ENCODE results near the gene CSF2.

Gene CSF2

DNA sequence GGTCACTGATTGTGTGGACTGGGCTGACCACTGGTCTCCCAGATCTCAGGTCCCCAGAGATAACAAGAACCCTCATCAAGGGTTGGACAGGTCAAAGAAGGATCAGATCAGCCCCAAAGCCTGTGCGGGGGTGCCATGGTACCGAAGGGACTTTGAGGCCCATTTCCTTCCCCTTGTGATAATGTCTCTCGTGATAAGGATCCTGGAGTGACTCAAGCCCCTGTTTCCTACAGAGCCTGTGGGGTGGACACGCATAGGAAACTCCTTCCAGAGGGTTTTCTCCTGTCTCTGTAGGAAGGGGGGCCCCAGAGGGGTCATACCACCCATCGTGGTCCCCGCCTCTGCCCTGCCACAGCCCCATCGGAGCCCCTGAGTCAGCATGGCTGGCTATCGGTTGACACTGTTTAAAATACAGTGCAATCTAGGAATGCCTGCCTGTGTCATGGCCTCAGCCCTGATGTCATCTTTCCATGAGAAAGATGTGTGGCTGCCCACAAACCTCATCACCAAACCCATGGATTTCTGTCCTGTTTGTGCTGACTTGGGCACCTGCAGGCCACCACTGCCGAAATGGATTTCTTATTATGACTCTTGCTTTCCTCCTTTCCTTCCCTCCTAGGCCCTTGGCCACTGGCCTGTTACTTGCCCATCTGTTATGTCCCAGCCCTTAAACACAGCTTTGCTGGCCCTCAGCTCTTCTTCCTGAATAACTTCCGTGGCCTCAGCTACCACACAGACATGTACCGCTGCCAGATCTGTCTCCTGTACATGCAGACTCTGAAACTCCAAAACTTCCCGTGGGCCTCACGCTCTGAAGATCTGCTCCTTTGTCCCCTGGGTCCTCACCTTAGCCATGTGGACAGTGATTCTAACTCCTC lies 2.9 kb upstream of the CSF2 start:
- DNase-seq = peak; percentile 27

GRCh38 chr5:132071338-132071707 lies 2.3 kb upstream of the CSF2 start:
- DNase-seq = no peak

- no peak for DNase-seq
These were observed 1.5 kb upstream of the CSF2 start for GRCh38 chr5:132072070-132072469.

GRCh38 chr5:132072528-132072927 lies 1.1 kb upstream of the CSF2 start:
- no peak for DNase-seq

DNA sequence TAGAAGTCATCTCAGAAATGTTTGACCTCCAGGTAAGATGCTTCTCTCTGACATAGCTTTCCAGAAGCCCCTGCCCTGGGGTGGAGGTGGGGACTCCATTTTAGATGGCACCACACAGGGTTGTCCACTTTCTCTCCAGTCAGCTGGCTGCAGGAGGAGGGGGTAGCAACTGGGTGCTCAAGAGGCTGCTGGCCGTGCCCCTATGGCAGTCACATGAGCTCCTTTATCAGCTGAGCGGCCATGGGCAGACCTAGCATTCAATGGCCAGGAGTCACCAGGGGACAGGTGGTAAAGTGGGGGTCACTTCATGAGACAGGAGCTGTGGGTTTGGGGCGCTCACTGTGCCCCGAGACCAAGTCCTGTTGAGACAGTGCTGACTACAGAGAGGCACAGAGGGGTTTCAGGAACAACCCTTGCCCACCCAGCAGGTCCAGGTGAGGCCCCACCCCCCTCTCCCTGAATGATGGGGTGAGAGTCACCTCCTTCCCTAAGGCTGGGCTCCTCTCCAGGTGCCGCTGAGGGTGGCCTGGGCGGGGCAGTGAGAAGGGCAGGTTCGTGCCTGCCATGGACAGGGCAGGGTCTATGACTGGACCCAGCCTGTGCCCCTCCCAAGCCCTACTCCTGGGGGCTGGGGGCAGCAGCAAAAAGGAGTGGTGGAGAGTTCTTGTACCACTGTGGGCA lies 642 bp downstream of the CSF2 start:
- DNase-seq = no peak

DNA sequence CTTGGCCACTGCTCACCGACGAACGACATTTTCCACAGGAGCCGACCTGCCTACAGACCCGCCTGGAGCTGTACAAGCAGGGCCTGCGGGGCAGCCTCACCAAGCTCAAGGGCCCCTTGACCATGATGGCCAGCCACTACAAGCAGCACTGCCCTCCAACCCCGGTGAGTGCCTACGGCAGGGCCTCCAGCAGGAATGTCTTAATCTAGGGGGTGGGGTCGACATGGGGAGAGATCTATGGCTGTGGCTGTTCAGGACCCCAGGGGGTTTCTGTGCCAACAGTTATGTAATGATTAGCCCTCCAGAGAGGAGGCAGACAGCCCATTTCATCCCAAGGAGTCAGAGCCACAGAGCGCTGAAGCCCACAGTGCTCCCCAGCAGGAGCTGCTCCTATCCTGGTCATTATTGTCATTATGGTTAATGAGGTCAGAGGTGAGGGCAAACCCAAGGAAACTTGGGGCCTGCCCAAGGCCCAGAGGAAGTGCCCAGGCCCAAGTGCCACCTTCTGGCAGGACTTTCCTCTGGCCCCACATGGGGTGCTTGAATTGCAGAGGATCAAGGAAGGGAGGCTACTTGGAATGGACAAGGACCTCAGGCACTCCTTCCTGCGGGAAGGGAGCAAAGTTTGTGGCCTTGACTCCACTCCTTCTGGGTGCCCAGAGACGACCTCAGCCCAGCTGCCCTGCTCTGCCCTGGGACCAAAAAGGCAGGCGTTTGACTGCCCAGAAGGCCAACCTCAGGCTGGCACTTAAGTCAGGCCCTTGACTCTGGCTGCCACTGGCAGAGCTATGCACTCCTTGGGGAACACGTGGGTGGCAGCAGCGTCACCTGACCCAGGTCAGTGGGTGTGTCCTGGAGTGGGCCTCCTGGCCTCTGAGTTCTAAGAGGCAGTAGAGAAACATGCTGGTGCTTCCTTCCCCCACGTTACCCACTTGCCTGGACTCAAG lies 1.5 kb downstream of the CSF2 start:
- DNase-seq = no peak

DNA sequence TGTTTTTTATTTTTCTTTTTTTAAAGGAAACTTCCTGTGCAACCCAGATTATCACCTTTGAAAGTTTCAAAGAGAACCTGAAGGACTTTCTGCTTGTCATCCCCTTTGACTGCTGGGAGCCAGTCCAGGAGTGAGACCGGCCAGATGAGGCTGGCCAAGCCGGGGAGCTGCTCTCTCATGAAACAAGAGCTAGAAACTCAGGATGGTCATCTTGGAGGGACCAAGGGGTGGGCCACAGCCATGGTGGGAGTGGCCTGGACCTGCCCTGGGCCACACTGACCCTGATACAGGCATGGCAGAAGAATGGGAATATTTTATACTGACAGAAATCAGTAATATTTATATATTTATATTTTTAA lies 2.1 kb downstream of the CSF2 start:
- no peak for DNase-seq

DNA sequence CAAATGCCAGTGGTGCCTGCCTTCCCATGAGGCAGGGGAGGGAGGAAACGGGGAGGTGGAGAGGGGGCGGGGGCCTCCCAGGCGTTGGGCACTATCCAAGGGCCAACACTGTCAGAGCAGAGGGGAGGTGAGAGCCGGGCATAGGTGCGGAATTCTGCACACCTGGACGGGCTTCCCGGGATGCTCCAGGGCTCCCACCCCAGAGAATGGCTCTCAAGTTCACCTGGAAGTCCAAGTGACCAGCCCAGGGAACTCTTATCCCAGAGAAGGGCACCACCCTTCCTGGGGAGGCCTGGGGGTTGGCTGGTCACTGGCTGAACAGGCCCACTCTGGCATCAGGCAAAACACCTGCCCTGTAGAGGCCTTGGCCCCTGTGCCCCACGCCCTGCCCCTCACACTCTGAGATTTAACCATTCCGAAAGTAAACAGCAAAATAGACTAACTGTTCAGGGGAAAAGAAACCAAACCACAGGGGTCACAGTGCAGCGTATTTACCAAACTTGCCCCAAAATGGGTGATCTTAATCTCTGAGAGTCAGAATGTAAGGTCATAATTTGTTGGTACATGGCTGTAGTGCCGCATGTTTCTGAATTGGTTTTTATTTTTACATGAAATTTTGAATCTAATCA lies 2.7 kb downstream of the CSF2 start:
- DNase-seq = no peak

- no peak for DNase-seq
These were observed 3.4 kb downstream of the CSF2 start for GRCh38 chr5:132076983-132077382.

GRCh38 chr5:132079081-132079480 lies 5.5 kb downstream of the CSF2 start:
- no peak for DNase-seq

GRCh38 chr5:132079619-132080018 lies 6.0 kb downstream of the CSF2 start:
- DNase-seq = no peak

DNA sequence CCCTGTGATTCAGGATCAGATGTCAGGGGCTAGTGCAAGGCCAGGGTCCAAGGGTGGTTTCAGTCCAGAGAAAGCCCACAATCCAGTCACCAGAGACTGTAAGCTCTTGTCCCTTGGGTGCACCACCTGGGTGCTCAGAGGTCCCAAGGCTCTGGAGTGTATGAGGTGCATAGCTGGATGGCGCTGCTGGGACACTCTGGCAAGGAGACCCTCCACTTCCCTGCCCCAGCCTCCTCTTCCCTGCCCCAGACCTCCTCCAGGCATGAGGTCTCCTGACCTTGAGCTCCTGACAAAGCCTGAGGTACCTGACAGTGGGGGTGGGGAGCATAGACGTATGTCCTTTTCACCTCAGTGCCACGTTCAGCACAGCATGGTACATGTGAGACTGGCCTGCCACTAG lies 7.0 kb downstream of the CSF2 start:
- no peak for DNase-seq

DNA sequence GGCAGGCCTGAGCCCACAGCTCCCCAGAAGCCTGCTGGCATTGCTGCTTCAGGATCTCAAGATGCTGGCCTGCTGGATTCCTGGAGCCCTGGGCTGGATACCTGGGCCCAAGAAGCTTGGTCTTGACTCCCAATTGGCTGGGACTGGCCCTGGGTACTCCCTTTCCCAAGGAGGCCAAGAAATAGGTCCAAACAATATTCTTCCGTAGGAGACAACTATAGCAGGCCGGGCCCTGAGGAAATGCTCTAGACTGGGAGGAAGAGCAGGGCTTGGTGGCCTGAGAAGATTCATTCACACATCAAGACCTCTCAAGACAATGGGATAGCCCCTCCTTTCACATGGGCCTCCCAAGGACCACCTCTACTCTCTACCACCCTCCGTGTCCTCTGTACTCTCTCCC lies 7.9 kb downstream of the CSF2 start:
- no peak for DNase-seq

DNA sequence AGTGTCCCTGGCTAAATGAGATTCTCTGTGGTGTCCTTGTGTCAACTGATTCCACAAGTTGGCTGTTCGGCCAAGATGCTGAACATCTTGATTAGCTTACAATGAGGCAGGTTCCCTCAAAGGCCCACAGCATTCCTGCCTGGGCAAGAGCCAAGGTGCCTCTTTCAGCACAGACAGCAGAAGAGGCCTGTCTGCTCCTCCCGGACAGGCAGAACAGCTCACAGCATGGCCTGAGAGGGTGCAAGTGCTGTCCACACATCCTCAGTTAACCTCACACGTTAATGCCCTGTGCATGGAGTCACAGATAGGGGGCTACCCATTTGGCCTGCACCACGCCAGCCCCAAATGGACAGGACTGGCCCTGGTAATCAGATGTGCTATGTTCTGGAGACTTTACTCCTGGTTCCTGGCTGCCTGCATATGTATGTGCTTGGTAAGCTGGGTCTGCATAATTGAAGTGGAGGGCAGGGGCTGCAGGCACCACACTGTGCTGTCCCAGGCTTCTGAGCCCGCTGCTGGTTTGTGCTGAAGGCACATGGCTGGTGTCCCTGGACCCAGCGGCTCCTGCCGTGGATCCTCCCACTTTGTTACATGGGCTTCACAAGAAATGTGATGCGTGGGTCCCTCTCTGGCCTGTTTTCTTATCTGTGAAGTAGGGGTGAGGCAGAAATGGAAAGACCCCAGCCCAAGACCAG lies 8.9 kb downstream of the CSF2 start:
- DNase-seq = no peak

- no peak for DNase-seq
These were observed 9.6 kb downstream of the CSF2 start for GRCh38 chr5:132083071-132083678.

DNA sequence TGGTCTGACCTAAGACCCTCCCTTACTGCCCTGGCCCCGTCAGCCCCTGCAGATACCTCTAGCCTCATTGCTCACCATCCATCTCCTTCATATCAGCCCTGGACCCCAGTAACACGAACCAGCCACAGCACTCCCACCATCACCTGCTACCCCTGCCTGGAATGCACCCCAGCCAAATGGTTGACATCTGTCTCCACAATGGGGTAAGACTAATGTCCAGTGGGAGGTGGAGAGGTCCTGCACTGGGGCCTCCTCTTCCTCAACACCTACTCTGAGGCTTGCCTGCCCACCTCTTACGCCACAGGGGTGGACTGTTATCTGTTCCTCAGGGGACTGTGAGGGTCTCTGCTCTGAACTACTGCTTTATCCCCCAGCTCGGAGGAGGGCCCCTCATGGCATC lies 12.1 kb downstream of the CSF2 start:
- DNase-seq = no peak

DNA sequence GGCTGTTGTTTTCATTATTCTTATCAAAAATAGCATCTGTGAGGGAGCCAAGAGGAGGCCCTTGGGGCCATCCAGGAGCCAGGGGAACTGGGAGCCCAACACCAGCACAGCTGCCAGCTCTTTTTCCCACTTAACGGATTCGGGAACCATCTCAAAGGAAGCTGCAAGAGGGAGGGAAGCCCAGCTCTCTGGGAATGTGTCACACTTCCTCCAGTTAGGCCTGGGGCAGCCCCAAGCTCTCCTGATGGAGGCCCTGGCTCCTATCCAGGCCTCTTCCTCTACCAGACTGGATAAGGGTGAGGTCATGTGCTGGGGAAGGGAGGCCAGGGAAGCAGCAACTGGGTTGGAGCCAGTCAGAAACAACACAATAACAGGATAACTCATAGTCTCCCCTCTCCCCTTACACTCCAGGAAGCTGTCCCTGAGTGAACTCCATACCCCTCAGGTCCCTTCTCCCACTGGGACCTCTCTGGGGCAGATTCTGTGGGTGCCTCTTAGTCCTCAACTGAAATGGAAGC lies 12.7 kb downstream of the CSF2 start:
- DNase-seq = peak; percentile 96

- DNase-seq = no peak
These were observed 13.6 kb downstream of the CSF2 start for GRCh38 chr5:132087176-132087575.

DNA sequence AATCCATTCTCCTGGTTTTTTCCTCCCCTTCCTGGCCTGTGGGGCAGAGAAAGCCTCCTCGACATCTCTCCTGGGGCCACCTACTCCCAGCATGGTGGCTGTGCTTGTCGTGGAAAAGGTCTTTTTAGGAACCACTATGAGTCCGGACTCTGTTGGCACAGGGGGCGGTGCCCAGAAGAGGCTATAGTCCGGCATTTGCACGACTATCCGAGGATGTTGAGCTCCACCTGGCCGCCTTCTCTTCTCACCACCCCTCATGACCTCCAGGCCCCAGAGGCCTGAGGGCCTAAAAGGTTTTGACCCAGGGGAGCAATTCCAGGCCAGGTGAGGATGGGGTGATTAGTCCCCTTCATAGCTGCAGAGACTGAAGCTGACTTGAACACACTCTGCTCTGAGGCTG lies 14.1 kb downstream of the CSF2 start:
- no peak for DNase-seq

GRCh38 chr5:132089363-132089762 lies 15.8 kb downstream of the CSF2 start:
- DNase-seq = no peak

DNA sequence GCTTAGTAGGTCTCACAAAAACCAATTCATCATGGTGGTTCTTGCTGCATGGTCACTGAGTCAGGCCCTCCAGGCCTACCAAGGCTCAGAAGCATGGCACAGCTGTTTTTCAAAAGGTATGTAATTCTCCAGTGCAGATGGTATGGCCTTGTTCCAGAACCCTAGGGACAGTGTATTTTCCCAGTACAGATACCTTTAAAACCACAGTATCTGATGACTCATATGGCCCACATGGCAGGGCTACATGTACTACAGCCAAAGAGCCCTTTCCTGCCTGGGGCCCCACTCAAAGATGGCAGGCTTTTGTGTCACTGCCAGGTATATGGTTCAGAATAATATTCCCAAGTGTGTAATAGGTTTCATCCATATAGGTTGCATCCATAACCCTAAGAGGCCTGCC lies 16.5 kb downstream of the CSF2 start:
- peak; percentile 80 for DNase-seq
